Keratinocyte (primary cell): ENCODE results near the gene FAM118B. TPM values are rescaled to one million over a fixed set of nuclear protein-coding genes. Genes with fewer than 3 reads are reported as not detected.

ENCODE experiments used
- DNase-seq: peaks from one replicate; pipeline ENCODE4 v3.0.0-alpha.2; 2011; ENCODE audit warnings: low read depth, missing footprints, low spot score
- FAIRE-seq: peaks from 2 replicates; lab custom pipeline; 2011; peaks lifted over from hg19 to GRCh38; lab: Jason Lieb, UNC
- H2AFZ ChIP-seq: 2 replicates; pipeline ENCODE4 v1.6.0; 2012; ENCODE audit warnings: low read length, control low read depth, inconsistent platforms; ENCODE audit not compliant: control insufficient read depth
- H3K27ac ChIP-seq: 2 replicates; pipeline ENCODE4 v1.5.1; 2011; ENCODE audit warnings: low read length; ENCODE audit not compliant: control insufficient read depth, insufficient read depth
- H3K27me3 ChIP-seq: 3 replicates; pipeline ENCODE4 v1.6.0; 2011; ENCODE audit warnings: low read length; ENCODE audit not compliant: control insufficient read depth, insufficient read depth; ENCODE audit errors: extremely low read depth
- H3K36me3 ChIP-seq, 2 experiments: 2 replicates in 1 of 2; 3 replicates in 1 of 2; pipeline ENCODE4 v1.5.1; 2011; ENCODE audit warnings: low read length in 2 of 2, mild to moderate bottlenecking in 1 of 2; ENCODE audit not compliant: control insufficient read depth in 2 of 2, insufficient read depth in 2 of 2; ENCODE audit errors: extremely low read depth in 1 of 2
- H3K4me1 ChIP-seq: 3 replicates; pipeline ENCODE4 v1.5.1; 2011; ENCODE audit warnings: low read length; ENCODE audit not compliant: control insufficient read depth, insufficient read depth; ENCODE audit errors: extremely low read depth
- H3K4me2 ChIP-seq: 3 replicates; pipeline ENCODE4 v1.6.0; 2011; ENCODE audit warnings: low read depth, low read length; ENCODE audit not compliant: control insufficient read depth, insufficient read depth; ENCODE audit errors: extremely low read depth
- H3K4me3 ChIP-seq, 3 experiments: fragments of 200-600 bp in 1 of 3; sonication (generic) in 1 of 3; 2 replicates in 2 of 3; 3 replicates in 1 of 3; pipeline ENCODE4 v1.5.1; 2011 to 2016; ENCODE audit warnings: low read length in 3 of 3, mild to moderate bottlenecking in 3 of 3, control low read depth in 2 of 3, inconsistent platforms in 1 of 3, low read depth in 1 of 3, mixed read lengths in 1 of 3, mixed run types in 1 of 3, moderate library complexity in 1 of 3; ENCODE audit not compliant: control insufficient read depth in 2 of 3, insufficient read depth in 2 of 3; ENCODE audit errors: extremely low read depth in 1 of 3
- H3K79me2 ChIP-seq: 2 replicates; pipeline ENCODE4 v1.6.0; 2012; ENCODE audit warnings: low read length; ENCODE audit not compliant: control insufficient read depth, insufficient read depth
- H3K9ac ChIP-seq: 3 replicates; pipeline ENCODE4 v1.6.0; 2011; ENCODE audit warnings: low read length; ENCODE audit not compliant: control insufficient read depth, insufficient read depth; ENCODE audit errors: extremely low read depth
- H3K9me1 ChIP-seq: 3 replicates; pipeline ENCODE4 v1.6.0; 2011; ENCODE audit warnings: low read length; ENCODE audit not compliant: control insufficient read depth, insufficient read depth; ENCODE audit errors: extremely low read depth
- H3K9me3 ChIP-seq: 2 replicates; pipeline ENCODE4 v1.5.1; 2012; ENCODE audit warnings: low read depth, low read length; ENCODE audit not compliant: control insufficient read depth
- H4K20me1 ChIP-seq: 3 replicates; pipeline ENCODE4 v1.6.0; 2011; ENCODE audit warnings: low read length; ENCODE audit not compliant: control insufficient read depth, insufficient read depth; ENCODE audit errors: extremely low read depth
- CTCF ChIP-seq, 3 experiments: IDR thresholded peaks in 1 of 3; conservative IDR thresholded peaks in 1 of 3; optimal IDR thresholded peaks in 1 of 3; 2 replicates in 2 of 3; 3 replicates in 1 of 3; pipeline versions ENCODE3 to v1.5.1; 2011; ENCODE audit warnings: low read length in 3 of 3, mild to moderate bottlenecking in 3 of 3, moderate library complexity in 2 of 3, control low read depth in 1 of 3, inconsistent platforms in 1 of 3; ENCODE audit not compliant: insufficient read depth in 2 of 3; ENCODE audit errors: extremely low read depth in 1 of 3
- EZH2 ChIP-seq: IDR thresholded peaks from one replicate; pipeline ENCODE4 v1.6.1; 2012; ENCODE audit warnings: inconsistent platforms, mild to moderate bottlenecking, low read length, moderate library complexity
- dilution Hi-C: fragments of 300-500 bp; cut with MboI; formaldehyde crosslinking; loops from one replicate; pipeline ENCODE4 v1.7.0; 2020; ENCODE audit warnings: low sequenced_read_pairs; ENCODE audit not compliant: extremely low pct_ligation_motif_present
- polyA plus RNA-seq, 5 experiments: library from polyadenylated mRNA; depleted of rRNA in 3 of 5; stranded (reverse) in 3 of 5; stranded (forward) in 1 of 5; unstranded in 1 of 5; fragments of >200 nt; gene quantifications; 1 replicate in 1 of 5; 2 replicates in 3 of 5; 3 replicates in 1 of 5; pipeline versions ENCODE4 v1.2.1 to v1.2.3, GENCODE V29; 2011 to 2012; ENCODE audit warnings: missing spikeins in 2 of 5, low read depth in 1 of 5, low replicate concordance in 1 of 5

FAM118B gene
- polyA plus RNA-seq, 1 donor (not counting 4 experiments of a cell fraction or from before 2014, with no cell fraction given) = 32.0 TPM

- H3K27ac ChIP-seq = no peak overlapping the region
- H3K4me2 ChIP-seq = no peak overlapping the region
- TF ChIP-seq CTCF (optimal IDR thresholded peaks at IDR 0.05 in 1 of 3, IDR thresholded peaks at IDR 0.05 in 1 of 3, conservative IDR thresholded peaks at IDR 0.05 in 1 of 3; ENCODE audit: extremely low read depth in 1 of 3, insufficient read depth in 2 of 3, low read length in 3 of 3) (no peak), EZH2 (no peak)
- no peaks in the 10 kb centered on the region for H3K36me3 ChIP-seq
- no peaks in the 10 kb centered on the region for H4K20me1 ChIP-seq
- H2AFZ ChIP-seq = no peak overlapping the region
- H3K4me1 ChIP-seq = peaks cover 7% of the 10 kb centered on the region
- no peaks in the 10 kb centered on the region for H3K9me3 ChIP-seq
- no peak overlapping the region for H3K9ac ChIP-seq
- no peaks in the 10 kb centered on the region for H3K27me3 ChIP-seq
- DNase-seq (no peak), FAIRE-seq (no peak)
- dilution Hi-C loops = no loop called here
- no peak overlapping the region for H3K4me3 ChIP-seq
- H3K9me1 ChIP-seq = no peaks in the 10 kb centered on the region
- H3K79me2 ChIP-seq = no peaks in the 10 kb centered on the region
Measured at GRCh38 chr11:126164781-126165180, 46.8 kb upstream of the FAM118B start.

- no peak overlapping the region for H3K9ac ChIP-seq
- FAIRE-seq (no peak), DNase-seq (no peak)
- H3K9me1 ChIP-seq = no peaks in the 10 kb centered on the region
- no peak overlapping the region for H3K27ac ChIP-seq
- no peaks in the 10 kb centered on the region for H3K79me2 ChIP-seq
- H3K4me1 ChIP-seq = peaks cover 7% of the 10 kb centered on the region
- H3K4me3 ChIP-seq = no peak overlapping the region
- dilution Hi-C loops = no loop called here
- no peaks in the 10 kb centered on the region for H4K20me1 ChIP-seq
- no peak overlapping the region for H3K4me2 ChIP-seq
- H3K36me3 ChIP-seq = no peaks in the 10 kb centered on the region
- H3K27me3 ChIP-seq = no peaks in the 10 kb centered on the region
- H2AFZ ChIP-seq = no peak overlapping the region
- no peak for TF ChIP-seq EZH2
- no peak for TF ChIP-seq CTCF (optimal IDR thresholded peaks at IDR 0.05 in 1 of 3, IDR thresholded peaks at IDR 0.05 in 1 of 3, conservative IDR thresholded peaks at IDR 0.05 in 1 of 3; ENCODE audit: extremely low read depth in 1 of 3, insufficient read depth in 2 of 3, low read length in 3 of 3)
- no peaks in the 10 kb centered on the region for H3K9me3 ChIP-seq
Measured at GRCh38 chr11:126165311-126165720, 46.3 kb upstream of the FAM118B start.
